Panc1 (cell line): Measurements from ENCODE around the gene NSD2. TPM values are rescaled to one million over a fixed set of nuclear protein-coding genes. Genes with fewer than 3 reads are reported as not detected.

Experiments used
- ATAC-seq: fragments of 200-7000 bp; cut with Tn5 transposase; 2 replicates; pipeline ENCODE4 v1.9.1; 2020; ENCODE audit warnings: mild to moderate bottlenecking, moderate library complexity
- BruUV-seq: library from RNA; stranded (reverse); fragments of 400-500 nt; replicated peaks from 2 replicates; lab custom pipeline; 2021; lab: Mats Ljungman, UMichigan
- CTCF ChIA-PET: fragments of 300-600 bp; sonication (Branson Sonifier 250); formaldehyde crosslinking; loops from one replicate; lab custom pipeline; 2022; ENCODE audit warnings: antibody characterized with exemption; lab: Charles Lee
- POLR2A ChIA-PET: fragments of 300-600 bp; sonication (Branson Sonifier 250); formaldehyde crosslinking; loops from one replicate; lab custom pipeline; 2022; ENCODE audit warnings: antibody characterized with exemption; lab: Charles Lee
- DNase-seq: peaks from one replicate; pipeline ENCODE4 v3.0.0-alpha.2; 2010; ENCODE audit warnings: low read depth, low spot score
- H3K27ac ChIP-seq: 2 replicates; pipeline ENCODE4 v1.5.1; 2011; ENCODE audit warnings: mild to moderate bottlenecking, low read length, inconsistent platforms
- H3K27me3 ChIP-seq: fragments of 200-500 bp; sonication (Bioruptor generic); 2 replicates; pipeline ENCODE4 v1.6.0; 2014; ENCODE audit warnings: low read length, inconsistent platforms; ENCODE audit not compliant: control insufficient read depth, insufficient read depth
- H3K36me3 ChIP-seq: fragments of 200-500 bp; sonication (Bioruptor generic); 2 replicates; pipeline ENCODE4 v1.5.1; 2014; ENCODE audit warnings: inconsistent platforms, mild to moderate bottlenecking, low read length, moderate library complexity; ENCODE audit not compliant: control insufficient read depth, insufficient read depth
- H3K4me1 ChIP-seq: 2 replicates; pipeline ENCODE4 v1.5.1; 2011; ENCODE audit warnings: inconsistent platforms, mild to moderate bottlenecking, low read length, moderate library complexity; ENCODE audit not compliant: control insufficient read depth, insufficient read depth
- H3K4me3 ChIP-seq, 2 experiments: 2 replicates each; pipeline ENCODE4 v1.5.1; 2011 to 2012; ENCODE audit warnings: low read depth in 2 of 2, low read length in 2 of 2, mild to moderate bottlenecking in 2 of 2, inconsistent platforms in 1 of 2, moderate library complexity in 1 of 2
- H3K9me3 ChIP-seq: fragments of 200-500 bp; sonication (Bioruptor generic); 2 replicates; pipeline ENCODE4 v1.5.1; 2014; ENCODE audit warnings: low read depth, mild to moderate bottlenecking, inconsistent platforms, low read length, moderate library complexity; ENCODE audit not compliant: control insufficient read depth, insufficient read depth
- POLR2AphosphoS5 ChIP-seq: IDR thresholded peaks from 2 replicates; pipeline ENCODE4 v1.6.1; 2012; ENCODE audit warnings: mild to moderate bottlenecking, low read depth, low read length, moderate library complexity
- SIN3A ChIP-seq: IDR thresholded peaks from 2 replicates; pipeline ENCODE4 v1.6.1; 2012; ENCODE audit warnings: low read depth, mild to moderate bottlenecking, low read length, moderate library complexity, borderline replicate concordance; ENCODE audit not compliant: insufficient read depth
- TCF7L2 ChIP-seq: IDR thresholded peaks from 2 replicates; pipeline ENCODE4 v1.6.1; 2011; ENCODE audit warnings: mild to moderate bottlenecking, low read depth, low read length, inconsistent platforms
- in situ Hi-C: cut with HindIII; loops from 2 replicates; pipeline ENCODE4 v1.10.0; 2016; ENCODE audit warnings: low sequenced_read_pairs, low pct_unique_long_range_greater_than_20kb
- intact Hi-C: fragments of 100-400 bp; cut with micrococcal nuclease; formaldehyde crosslinking; loops from one replicate; pipeline ENCODE4 v1.10.0; 2022; ENCODE audit not compliant: unreplicated experiment
- total RNA-seq: library from RNA; stranded (reverse); gene quantifications from one replicate; pipeline ENCODE4 v1.2.1, GENCODE V29; 2021; ENCODE audit not compliant: unreplicated experiment
- TF ChIP-seq, protein P1 (sequence below), 2 experiments: IDR thresholded peaks; 2 replicates each; pipeline ENCODE4 v1.6.1; 2011 to 2012; ENCODE audit warnings: low read depth in 2 of 2, control low read depth in 1 of 2, low read length in 1 of 2, mild to moderate bottlenecking in 1 of 2, moderate library complexity in 1 of 2; ENCODE audit not compliant: insufficient read depth in 1 of 2
- TF ChIP-seq, protein P2 (sequence below): fragments of 450-650 bp; IDR thresholded peaks from 2 replicates; pipeline ENCODE4 v1.5.1; 2017; ENCODE audit warnings: mild to moderate bottlenecking

NSD2 gene
- total RNA-seq, 1 experiment from 2014 or later: 116 TPM

DNA sequence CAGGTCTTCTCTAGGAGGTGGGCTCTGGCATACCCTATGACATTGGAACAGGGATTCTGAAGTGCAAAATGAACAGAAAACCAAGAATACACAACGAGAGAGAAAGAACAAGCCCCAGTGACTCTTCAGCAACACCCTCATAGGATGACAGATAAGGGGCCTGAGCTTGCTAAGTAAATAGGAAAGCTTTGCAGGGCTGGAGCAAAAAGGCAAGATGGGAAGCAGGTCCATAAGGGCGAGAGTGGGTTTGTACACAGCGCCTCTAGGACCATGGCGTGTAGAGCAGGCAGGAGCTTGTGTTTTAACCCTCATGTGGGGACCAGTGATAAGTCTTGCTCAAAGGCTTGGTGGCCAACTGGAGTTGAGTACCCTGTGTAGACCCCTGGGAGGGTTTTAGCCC is 91.8 kb downstream of the NSD2 start:
- Histone ChIP-seq H3K27me3 (no peaks in the 10 kb centered on the region), H3K9me3 (no peaks in the 10 kb centered on the region), H3K36me3 (peaks cover 2% of the 10 kb centered on the region), H3K27ac (no peak overlapping the region), H3K4me1 (no peaks in the 10 kb centered on the region), H3K4me3 (no peak overlapping the region)
- intact Hi-C loops (no loop called here), in situ Hi-C loops (no loop called here)
- ChIA-PET CTCF (no interaction called here), POLR2A (no interaction called here)
- TF ChIP-seq POLR2AphosphoS5 (no peak), SIN3A (no peak)
- TF ChIP-seq, protein P1, sequence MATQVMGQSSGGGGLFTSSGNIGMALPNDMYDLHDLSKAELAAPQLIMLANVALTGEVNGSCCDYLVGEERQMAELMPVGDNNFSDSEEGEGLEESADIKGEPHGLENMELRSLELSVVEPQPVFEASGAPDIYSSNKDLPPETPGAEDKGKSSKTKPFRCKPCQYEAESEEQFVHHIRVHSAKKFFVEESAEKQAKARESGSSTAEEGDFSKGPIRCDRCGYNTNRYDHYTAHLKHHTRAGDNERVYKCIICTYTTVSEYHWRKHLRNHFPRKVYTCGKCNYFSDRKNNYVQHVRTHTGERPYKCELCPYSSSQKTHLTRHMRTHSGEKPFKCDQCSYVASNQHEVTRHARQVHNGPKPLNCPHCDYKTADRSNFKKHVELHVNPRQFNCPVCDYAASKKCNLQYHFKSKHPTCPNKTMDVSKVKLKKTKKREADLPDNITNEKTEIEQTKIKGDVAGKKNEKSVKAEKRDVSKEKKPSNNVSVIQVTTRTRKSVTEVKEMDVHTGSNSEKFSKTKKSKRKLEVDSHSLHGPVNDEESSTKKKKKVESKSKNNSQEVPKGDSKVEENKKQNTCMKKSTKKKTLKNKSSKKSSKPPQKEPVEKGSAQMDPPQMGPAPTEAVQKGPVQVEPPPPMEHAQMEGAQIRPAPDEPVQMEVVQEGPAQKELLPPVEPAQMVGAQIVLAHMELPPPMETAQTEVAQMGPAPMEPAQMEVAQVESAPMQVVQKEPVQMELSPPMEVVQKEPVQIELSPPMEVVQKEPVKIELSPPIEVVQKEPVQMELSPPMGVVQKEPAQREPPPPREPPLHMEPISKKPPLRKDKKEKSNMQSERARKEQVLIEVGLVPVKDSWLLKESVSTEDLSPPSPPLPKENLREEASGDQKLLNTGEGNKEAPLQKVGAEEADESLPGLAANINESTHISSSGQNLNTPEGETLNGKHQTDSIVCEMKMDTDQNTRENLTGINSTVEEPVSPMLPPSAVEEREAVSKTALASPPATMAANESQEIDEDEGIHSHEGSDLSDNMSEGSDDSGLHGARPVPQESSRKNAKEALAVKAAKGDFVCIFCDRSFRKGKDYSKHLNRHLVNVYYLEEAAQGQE (IDR thresholded peaks at IDR 0.05; ENCODE audit: insufficient read depth in 1 of 2, low read depth in 2 of 2, low read length in 1 of 2): no peak
- BruUV-seq: no TSS peak
- DNase-seq (no peak), ATAC-seq (no peak)

DNA sequence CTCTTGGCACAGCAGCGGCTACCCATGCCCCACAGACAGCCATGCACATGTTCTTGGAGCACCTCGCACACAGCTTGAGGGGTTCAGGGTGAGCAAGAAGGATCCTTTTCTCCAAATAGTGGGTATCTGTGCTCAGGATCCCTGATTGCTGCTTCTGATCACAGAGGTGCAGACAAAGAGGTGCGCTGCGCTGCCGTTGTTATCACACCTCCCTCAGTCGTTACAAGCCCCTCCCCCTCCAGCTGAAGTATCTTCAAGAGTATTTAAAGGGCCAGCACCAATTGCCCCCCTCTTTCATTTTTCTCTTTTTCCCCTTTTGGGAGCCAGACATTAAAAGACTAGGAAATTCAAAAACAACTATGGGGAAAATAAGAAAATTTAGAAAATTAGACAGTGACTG is 93.2 kb downstream of the NSD2 start:
- H3K9me3 ChIP-seq: no peaks in the 10 kb centered on the region
- H3K4me1 ChIP-seq: no peaks in the 10 kb centered on the region
- CTCF ChIA-PET: no interaction called here
- no peak overlapping the region for H3K27ac ChIP-seq
- H3K4me3 ChIP-seq: no peak overlapping the region
- intact Hi-C loops (no loop called here), in situ Hi-C loops (no loop called here)
- no peak for DNase-seq
- no TSS peak for BruUV-seq
- POLR2A ChIA-PET: no interaction called here
- H3K27me3 ChIP-seq: no peaks in the 10 kb centered on the region
- TF ChIP-seq POLR2AphosphoS5: no peak
- TF ChIP-seq, protein P2, sequence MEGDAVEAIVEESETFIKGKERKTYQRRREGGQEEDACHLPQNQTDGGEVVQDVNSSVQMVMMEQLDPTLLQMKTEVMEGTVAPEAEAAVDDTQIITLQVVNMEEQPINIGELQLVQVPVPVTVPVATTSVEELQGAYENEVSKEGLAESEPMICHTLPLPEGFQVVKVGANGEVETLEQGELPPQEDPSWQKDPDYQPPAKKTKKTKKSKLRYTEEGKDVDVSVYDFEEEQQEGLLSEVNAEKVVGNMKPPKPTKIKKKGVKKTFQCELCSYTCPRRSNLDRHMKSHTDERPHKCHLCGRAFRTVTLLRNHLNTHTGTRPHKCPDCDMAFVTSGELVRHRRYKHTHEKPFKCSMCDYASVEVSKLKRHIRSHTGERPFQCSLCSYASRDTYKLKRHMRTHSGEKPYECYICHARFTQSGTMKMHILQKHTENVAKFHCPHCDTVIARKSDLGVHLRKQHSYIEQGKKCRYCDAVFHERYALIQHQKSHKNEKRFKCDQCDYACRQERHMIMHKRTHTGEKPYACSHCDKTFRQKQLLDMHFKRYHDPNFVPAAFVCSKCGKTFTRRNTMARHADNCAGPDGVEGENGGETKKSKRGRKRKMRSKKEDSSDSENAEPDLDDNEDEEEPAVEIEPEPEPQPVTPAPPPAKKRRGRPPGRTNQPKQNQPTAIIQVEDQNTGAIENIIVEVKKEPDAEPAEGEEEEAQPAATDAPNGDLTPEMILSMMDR: no peak
- no peak for TF ChIP-seq SIN3A
- H3K36me3 ChIP-seq: peaks cover 10% of the 10 kb centered on the region
- ATAC-seq: no peak

DNA sequence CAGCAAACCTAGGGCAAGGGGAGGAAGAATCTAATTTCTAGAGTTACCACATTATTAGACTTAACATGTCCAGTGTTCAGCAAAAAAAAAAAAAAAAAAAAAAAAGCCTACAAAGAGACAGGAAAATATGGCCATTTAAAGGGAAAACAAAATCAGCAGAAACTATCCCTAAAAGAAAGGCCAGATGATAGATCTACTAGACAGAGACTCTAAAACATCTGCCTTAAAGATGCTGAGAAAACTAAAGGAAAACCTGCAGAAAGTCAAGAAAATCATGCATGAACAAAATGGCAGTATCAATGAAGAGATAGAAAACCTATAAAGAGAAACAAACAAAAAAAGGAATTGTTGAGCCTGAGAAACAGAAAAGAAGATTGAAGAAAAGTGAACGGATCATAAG is 93.8 kb downstream of the NSD2 start:
- POLR2A ChIA-PET: no interaction called here
- ATAC-seq (no peak), DNase-seq (no peak)
- no peaks in the 10 kb centered on the region for H3K9me3 ChIP-seq
- peaks cover 10% of the 10 kb centered on the region for H3K36me3 ChIP-seq
- H3K27ac ChIP-seq: no peak overlapping the region
- intact Hi-C loops (no loop called here), in situ Hi-C loops (no loop called here)
- H3K4me1 ChIP-seq: no peaks in the 10 kb centered on the region
- no TSS peak for BruUV-seq
- no peaks in the 10 kb centered on the region for H3K27me3 ChIP-seq
- TF ChIP-seq TCF7L2: no peak
- TF ChIP-seq, protein P2: no peak
- TF ChIP-seq SIN3A: no peak
- TF ChIP-seq POLR2AphosphoS5: no peak
- no peak overlapping the region for H3K4me3 ChIP-seq
- CTCF ChIA-PET: no interaction called here
